NCI-H524 treated with DMSO at 0.1 percent for 48 hours (cell line): ENCODE data around the gene SGCA.

Experiments
- DNase-seq: peaks from one replicate; lab custom pipeline; 2025; lab: John Stamatoyannopoulos, UW

SGCA gene

DNA sequence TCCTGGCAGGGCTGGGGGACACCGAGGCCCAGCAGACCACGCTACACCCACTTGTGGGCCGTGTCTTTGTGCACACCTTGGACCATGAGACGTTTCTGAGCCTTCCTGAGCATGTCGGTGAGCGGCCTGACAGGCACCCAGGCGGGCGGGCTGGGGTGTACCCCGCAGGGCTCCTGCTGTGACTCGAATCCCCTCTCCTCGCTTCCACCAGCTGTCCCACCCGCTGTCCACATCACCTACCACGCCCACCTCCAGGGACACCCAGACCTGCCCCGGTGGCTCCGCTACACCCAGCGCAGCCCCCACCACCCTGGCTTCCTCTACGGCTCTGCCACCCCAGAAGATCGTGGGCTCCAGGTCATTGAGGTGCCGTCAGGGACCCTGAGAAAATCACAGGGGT lies 1.6 kb downstream of the SGCA start:
- no peak for DNase-seq

DNA sequence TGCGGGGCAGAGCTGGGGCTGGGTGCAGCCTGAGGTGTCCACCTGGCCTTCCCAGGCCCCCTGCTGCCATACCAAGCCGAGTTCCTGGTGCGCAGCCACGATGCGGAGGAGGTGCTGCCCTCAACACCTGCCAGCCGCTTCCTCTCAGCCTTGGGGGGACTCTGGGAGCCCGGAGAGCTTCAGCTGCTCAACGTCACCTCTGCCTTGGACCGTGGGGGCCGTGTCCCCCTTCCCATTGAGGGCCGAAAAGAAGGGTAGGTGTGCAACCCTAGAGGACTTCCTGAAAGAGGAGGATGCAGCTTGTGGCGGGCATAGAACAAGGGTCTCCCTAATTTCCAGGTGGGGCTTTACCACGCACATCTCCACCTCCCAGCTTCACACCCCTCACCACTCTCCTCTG lies 2.5 kb downstream of the SGCA start:
- no peak for DNase-seq

GRCh38 chr17:50169121-50169764 lies 3.4 kb downstream of the SGCA start:
- peak; percentile 8 for DNase-seq

DNA sequence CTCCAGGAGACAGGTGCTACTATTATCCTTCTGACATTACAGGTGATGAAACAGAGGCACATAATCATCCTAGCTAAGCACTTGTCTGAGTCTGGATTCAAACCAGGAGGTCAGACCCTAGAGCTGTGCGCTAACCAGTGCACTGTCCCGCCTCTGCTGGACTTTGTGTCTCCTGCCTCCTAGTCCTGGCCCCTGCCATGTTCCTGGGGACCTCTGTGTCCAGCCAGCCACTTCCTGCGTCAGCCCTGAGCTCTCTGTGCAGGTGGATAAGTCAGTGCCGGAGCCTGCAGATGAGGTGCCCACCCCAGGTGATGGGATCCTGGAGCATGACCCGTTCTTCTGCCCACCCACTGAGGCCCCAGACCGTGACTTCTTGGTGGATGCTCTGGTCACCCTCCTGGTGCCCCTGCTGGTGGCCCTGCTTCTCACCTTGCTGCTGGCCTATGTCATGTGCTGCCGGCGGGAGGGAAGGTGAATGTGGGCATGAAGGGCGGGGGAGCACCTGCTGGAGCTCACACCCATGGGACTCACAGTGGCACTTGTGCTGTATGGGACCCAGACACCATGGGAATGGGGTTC lies 4.2 kb downstream of the SGCA start:
- no peak for DNase-seq

DNA sequence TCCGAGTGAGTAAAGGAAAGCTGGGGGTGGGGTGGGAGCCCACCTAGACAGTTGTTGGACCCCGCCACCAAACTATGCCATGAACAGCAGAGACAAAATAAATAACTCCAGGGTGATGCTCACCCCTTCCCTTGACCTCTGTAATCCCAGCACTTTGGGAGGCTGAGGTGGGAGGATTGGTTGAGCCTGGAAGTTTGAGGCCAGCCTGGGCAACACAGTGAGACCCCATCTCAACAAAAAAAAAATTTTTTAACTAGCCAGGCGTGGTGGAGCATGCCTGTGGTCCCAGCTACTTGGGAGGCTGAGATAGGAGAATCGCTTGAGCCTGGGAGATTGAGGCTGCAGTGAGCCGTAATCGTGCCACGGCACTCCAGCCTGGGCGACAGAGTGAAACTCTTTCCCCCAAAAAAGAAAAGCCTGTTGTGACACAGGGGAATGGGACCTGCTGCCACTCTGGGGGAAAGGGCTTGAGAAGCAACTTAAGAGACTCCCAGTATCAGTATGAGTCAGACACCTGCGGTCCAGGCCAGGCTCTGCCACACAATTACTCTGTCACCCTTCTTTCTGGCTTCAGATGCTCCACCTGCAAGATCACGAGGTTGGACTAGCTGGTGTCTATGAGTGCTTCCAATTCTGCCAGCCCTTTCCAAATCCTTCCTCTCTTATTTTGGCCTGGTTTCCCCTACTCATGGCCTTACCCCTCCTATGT lies 5.0 kb downstream of the SGCA start:
- DNase-seq: no peak

DNA sequence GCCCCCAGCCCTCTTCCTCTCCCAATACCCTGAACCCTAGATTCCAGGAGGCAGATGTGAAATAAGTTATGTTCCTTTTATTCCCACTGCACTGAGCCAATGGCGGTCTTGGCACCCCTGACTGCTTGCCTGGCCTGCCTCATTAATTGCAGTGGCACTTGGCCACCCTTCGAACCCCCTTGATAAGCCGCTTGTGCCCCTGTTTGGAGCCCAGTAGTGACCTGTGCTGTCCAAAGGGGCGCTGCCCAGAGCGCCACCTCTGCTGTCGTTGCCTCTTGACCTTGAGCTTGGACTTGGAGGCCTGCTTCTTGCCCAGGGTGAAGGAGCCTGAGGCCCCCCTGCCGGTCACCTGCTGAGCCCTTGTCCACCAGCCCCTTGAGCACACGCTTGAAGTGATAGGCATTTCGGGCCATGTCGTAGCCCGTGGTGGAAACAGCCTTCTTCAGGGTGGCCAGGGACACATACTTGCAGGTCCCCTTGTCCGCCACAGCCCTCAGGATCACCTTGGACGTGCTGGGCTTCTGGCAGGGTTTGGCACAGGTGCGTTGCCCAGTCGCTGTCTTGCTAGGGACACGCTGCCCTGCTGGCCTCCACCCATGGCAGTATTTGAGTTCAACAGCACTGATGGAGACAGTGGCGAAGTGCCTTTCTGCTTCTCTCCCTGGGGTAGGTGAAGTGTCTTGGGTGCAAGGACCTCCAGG lies 5.7 kb downstream of the SGCA start:
- no peak for DNase-seq

DNA sequence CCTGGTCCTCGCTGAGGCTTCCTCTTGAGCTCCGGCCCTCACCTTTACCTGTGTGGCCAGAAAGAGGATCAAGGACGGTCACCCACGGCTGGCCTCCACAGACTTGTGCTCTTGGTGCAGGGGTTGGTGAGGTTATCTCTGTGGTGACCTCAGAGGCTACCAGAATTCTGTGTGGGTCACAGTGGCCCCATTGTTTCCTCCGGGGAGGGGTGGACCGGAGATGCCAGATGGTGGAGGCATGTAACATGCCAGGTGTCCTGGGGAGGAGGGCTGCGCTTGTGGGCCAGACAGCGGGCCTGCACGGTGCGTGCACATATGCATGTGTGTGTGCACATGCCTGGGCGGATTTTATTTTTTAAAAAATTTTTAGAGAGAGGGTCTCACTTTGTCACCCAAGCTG lies 6.3 kb downstream of the SGCA start:
- DNase-seq: no peak

DNA sequence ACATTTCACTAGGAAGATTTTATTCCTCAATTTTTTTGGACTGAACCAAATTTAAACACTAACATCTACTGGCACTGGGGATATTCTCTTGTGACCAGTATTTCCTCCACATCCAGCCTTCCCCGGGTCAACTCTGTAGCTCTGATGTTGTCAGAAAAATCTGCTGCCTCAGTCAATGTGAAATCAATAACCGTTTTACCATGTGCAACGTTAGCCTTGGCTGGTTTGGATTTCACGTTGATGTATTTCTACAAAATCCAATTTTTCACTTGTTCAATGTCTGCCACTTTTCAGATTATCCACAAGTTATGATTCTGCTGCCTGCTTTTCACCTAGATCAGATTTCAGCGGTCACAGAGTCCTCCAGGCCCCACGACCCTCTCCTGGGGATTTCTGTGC lies 7.1 kb downstream of the SGCA start:
- no peak for DNase-seq

DNA sequence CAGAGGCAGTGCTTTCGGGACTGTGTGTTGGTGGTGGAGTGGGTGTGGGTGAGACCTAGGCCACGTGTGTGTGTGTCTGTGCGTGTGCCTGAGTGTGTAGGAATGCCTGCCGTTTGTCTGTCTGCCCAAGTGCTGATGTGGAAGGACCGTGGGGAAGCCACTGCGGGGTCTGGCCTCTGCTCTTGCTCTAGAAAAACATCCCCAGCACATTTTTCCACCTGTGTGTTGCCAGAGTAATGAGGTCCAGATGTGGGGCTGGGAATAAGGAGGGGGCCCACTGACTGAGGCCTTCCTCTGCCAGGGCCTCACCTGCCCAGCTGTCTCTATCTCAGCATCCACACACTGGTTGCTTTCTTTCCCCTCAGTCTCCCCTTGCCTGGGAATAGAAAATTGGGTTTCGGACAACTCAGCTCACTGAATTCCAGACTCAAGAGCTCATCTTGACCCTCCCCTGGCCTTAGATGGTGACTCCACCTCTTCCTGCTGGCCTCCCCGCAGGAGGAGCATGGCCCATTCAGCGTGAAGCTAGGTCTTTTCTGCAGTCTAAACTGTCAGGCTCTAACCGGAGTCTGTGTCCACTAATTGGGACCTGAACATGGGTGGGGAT lies 7.6 kb downstream of the SGCA start:
- no peak for DNase-seq

- no peak for DNase-seq
Measured at GRCh38 chr17:50174444-50174843, 8.6 kb downstream of the SGCA start.

GRCh38 chr17:50175035-50175807 lies 9.4 kb downstream of the SGCA start:
- peak; percentile 67 for DNase-seq

DNA sequence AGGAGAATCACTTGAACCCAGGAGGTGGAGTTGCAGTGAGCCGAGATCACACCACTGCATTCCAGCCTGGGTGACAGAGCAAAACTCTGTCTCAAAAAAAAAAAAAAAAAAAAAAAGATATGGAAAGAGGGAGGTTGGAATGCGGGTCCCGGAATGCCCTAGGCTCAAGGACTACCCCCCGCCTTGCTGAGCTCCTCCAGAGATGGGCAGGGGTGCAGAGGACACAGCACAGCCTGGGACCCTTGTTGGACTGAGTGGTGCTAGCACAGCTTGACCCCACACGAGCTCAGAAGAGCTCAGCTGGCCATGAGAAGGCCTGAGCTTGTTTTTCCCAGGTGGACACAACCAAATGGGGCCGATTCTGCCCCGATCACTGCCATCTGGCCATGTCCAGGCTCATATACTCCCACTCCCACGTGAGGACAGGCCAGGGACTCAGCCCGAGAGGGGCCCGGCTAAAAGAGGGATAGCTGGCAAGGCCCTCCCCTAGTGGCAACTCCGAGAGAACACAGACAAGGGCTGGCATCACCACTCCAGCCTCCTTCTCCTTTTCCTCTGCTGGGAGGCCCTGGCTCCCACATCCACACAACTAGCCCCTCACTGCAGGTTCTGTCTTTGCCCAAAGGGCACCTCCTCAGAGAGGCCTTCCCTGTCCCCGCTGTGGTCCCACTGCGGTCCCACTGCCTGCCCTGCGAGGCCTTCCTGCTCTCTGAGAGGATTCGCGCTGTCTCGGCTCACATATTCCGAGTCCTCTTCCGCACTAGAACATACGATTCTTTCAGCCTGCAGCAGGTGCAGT lies 11.0 kb downstream of the SGCA start:
- DNase-seq: no peak

GRCh38 chr17:50177476-50177875 lies 11.7 kb downstream of the SGCA start:
- no peak for DNase-seq

DNA sequence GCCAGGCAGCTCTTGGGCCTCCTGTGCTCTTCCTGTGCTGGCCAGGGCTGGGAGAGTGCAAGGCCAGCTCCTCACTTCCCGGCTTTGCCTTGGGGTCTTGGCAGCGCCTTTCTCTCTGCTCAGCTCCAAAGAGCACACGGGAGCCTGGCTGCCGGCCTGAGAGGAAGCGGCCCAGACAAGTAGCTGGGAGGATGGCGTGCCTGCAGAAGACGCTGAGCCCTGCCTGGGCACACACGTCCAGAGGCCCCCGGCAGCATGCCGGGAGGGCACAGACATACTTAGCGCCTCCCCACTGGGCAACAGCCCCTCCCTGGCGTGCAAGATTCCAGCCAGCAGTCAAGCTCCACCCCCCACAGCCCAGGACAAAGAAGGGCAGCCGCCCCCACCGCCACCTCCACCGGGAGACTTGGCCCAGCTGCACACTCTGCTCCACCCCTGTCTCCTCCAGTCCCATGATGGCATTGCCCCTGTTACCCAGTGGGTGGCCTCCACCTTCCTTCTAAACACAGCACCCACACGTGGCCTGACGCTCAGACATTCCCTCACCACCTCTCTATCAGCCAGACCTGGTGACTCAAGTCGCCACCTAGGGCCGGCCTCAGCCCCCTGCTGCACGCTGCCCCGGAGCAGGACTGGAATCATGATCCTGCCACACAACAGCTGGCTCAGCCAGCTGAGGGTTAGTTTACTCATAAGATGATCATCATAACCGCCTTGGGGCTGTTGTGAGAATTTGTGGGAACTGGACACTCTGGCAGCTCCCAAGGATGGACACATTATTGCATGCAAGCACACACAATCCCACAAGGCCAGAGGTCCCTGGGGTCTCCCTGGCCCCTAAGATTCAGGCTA lies 12.4 kb downstream of the SGCA start:
- peak; percentile 83 for DNase-seq

GRCh38 chr17:50180111-50180510 lies 14.3 kb downstream of the SGCA start:
- no peak for DNase-seq

GRCh38 chr17:50180620-50181019 lies 14.8 kb downstream of the SGCA start:
- DNase-seq: no peak

- DNase-seq: no peak
Measured at GRCh38 chr17:50181144-50181543, 15.3 kb downstream of the SGCA start.

DNA sequence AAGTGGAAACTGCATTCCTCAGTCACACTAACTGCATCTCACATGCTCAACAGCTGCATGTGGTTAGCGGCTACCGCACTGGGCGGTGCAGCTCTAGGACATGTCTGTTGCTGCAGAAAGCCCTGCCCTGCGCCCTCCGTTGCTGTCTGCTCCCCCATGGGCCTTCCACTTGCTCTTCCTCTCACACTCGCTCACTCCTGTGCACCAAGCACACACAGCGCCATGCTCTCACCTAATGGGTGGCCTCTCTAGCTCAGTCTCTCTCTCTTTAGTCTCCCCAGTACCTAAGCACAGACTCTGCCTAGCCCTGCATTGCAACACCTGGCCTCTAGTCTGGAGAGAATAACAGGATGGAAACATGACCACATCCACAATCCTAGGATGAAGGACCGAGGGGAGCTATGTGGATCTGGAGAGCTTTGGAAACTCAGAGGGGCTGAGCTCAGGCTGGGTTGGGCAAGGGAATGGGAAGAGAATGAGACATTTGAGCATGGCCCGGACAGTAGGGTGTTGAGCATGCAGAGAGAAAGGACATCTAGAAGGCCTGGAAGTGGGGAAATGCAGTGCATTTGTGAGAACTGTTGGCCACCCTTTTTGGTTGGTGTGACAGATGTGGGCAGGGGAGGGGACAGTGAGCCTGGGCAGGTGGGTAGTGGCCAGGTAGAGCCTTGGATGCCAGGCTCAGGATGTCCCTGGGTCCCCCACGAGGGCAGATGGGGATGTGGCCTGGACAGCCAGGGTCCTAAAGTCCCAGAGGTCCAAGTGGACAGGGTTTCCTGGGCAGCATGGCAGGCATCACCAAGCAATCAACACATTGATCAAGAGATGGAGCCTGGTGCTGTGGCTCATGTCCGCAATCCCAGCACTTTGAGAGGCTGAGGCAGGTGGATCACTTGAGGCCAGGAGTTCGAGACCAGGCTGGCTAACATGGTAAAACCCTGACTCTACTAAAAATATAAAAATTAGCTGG lies 16.1 kb downstream of the SGCA start:
- DNase-seq: no peak
